Measurements from ENCODE around the gene MBLAC1. TPM values are rescaled to one million over a fixed set of nuclear protein-coding genes. Genes with fewer than 3 reads are reported as not detected.

The MBLAC1 gene
- total and polyA plus RNA-seq, 2 of the 4 experiments (the other 2 are of a cell fraction): 0.72 to 1.4 TPM

GRCh38 chr7:100107890-100108289, 18.9 kb upstream of the MBLAC1 start:
- no peak overlapping the region for H3K27ac ChIP-seq (ENCODE audit: insufficient read depth, low read length)
- H2BK120ac ChIP-seq (ENCODE audit: low read depth, low read length): no peak overlapping the region
- H3K18ac ChIP-seq (ENCODE audit: low read depth, low read length): no peak overlapping the region
- H3K79me1 ChIP-seq (ENCODE audit: low read depth in 1 of 2, low read length in 2 of 2): peaks cover 0 to 11% of the 10 kb centered on the region in 2 experiments; a peak in 2 of 4 replicates
- no peak overlapping the region for H3K23ac ChIP-seq (ENCODE audit: low read depth, low read length)
- no peak for TF ChIP-seq CEBPB (IDR thresholded peaks at IDR 0.05; ENCODE audit: low read depth, low read length)
- no peak for TF ChIP-seq MAFK (IDR thresholded peaks at IDR 0.05; ENCODE audit: low read depth, low read length)
- TF ChIP-seq ELK1 (IDR thresholded peaks at IDR 0.05; ENCODE audit: borderline replicate concordance, low read depth, low read length): no peak
- TF ChIP-seq RCOR1 (IDR thresholded peaks at IDR 0.05; ENCODE audit: insufficient replicate concordance, low read length): no peak
- no peak for TF ChIP-seq USF2 (IDR thresholded peaks at IDR 0.05; ENCODE audit: low read depth, low read length)
- TF ChIP-seq CHD1 (IDR thresholded peaks at IDR 0.05; ENCODE audit: low read depth, low read length): no peak
- TF ChIP-seq POLR2A (IDR thresholded peaks at IDR 0.05; ENCODE audit: low read depth, low read length): no peak
- TF ChIP-seq SMC3 (IDR thresholded peaks at IDR 0.05; ENCODE audit: low read depth, low read length): no peak
- TF ChIP-seq CTCF (conservative IDR thresholded peaks at IDR 0.05; ENCODE audit: low read depth, low read length): no peak
- no peak for TF ChIP-seq MAZ (IDR thresholded peaks at IDR 0.05; ENCODE audit: borderline replicate concordance, low read depth, low read length)
- no peak for TF ChIP-seq BHLHE40 (IDR thresholded peaks at IDR 0.05; ENCODE audit: low read depth, low read length)
- TF ChIP-seq RFX5 (IDR thresholded peaks at IDR 0.05; ENCODE audit: low read depth, low read length): no peak
- no peak for TF ChIP-seq MXI1 (IDR thresholded peaks at IDR 0.05; ENCODE audit: borderline replicate concordance, low read depth, low read length)
- H4K91ac ChIP-seq (ENCODE audit: insufficient read depth, low read depth, low read length): no peak overlapping the region
- DNase-seq (no peak), ATAC-seq (ENCODE audit: low read depth) (no peak)
- peaks cover 3% of the 10 kb centered on the region; the same call in 1 of the 2 replicates for H4K20me1 ChIP-seq (ENCODE audit: insufficient read depth, low read length)
- no peak overlapping the region for H3K4me3 ChIP-seq (ENCODE audit: insufficient read depth, low read depth, low read length)
- intact Hi-C loops (cut with micrococcal nuclease): no loop called here
- ChIA-PET POLR2A (ENCODE audit: unreplicated experiment) (no interaction called here), CTCF (no interaction called here)
- in situ Hi-C loops (cut with MboI; ENCODE audit: low sequenced_read_pairs): no loop called here
- no peak overlapping the region for H3K4ac ChIP-seq (ENCODE audit: low read depth, low read length)
- no peak overlapping the region for H3K14ac ChIP-seq (replicated peaks; ENCODE audit: low read depth, low read length)
- H2AK5ac ChIP-seq (ENCODE audit: low read depth, low read length): no peak overlapping the region
- dilution Hi-C loops (cut with HindIII; ENCODE audit: low sequenced_read_pairs, unreplicated experiment): no loop called here
- H3K4me2 ChIP-seq (ENCODE audit: low read depth, low read length): no peak overlapping the region
- H2BK5ac ChIP-seq (ENCODE audit: low read depth, low read length, poor library complexity, severe bottlenecking): no peak overlapping the region
- no peaks in the 10 kb centered on the region for H3K27me3 ChIP-seq (ENCODE audit: control insufficient read depth, insufficient read depth, low read length)
- H3K9me1 ChIP-seq (ENCODE audit: insufficient read depth, low read length): no peaks in the 10 kb centered on the region
- no peak overlapping the region for H2BK15ac ChIP-seq (ENCODE audit: low read depth, low read length)
- no peak overlapping the region for H4K8ac ChIP-seq (ENCODE audit: low read depth in 2 of 2, low read length in 2 of 2)
- no peak overlapping the region for H2AK9ac ChIP-seq (replicated peaks; ENCODE audit: low read depth, low read length, poor library complexity)
- WGBS, 2 experiments (ENCODE audit: extremely low coverage in 2 of 2, insufficient read length in 1 of 2): 60% methylated on average over 3 of the region's 11 CpGs; no CpG with 5 or more reads in 1 of the 2 experiments
- H3K4me1 ChIP-seq (ENCODE audit: control insufficient read depth, insufficient read depth, low read length): peaks cover 2% of the 10 kb centered on the region; the same call in 1 of the 2 replicates
- no peak overlapping the region for H3K56ac ChIP-seq (ENCODE audit: extremely low read depth, insufficient read depth, low read length)
- no peaks in the 10 kb centered on the region for H3K9me3 ChIP-seq (ENCODE audit: control insufficient read depth, insufficient read depth, low read length)
- no peak overlapping the region for H4K5ac ChIP-seq (ENCODE audit: low read depth, low read length)
- H3K9ac ChIP-seq (ENCODE audit: low read depth, low read length): no peak overlapping the region
- H2AFZ ChIP-seq (replicated peaks; ENCODE audit: low read length, poor library complexity): no peak overlapping the region
- H2BK20ac ChIP-seq (ENCODE audit: low read depth, low read length): no peak overlapping the region
- no TSS peak for BruUV-seq (replicated peaks)
- peaks cover 68% of the 10 kb centered on the region for H3K36me3 ChIP-seq (ENCODE audit: control insufficient read depth, insufficient read depth, low read length)
